DOHH2 (cell line): Measurements from ENCODE around the gene MTFR2.

Experiments
- H3F3A ChIP-seq: fragments of 200-600 bp; sonication (generic), shearing (Covaris generic); 2 replicates; pipeline ENCODE4 v1.6.0; 2016; ENCODE audit warnings: antibody characterized with exemption, mild to moderate bottlenecking; ENCODE audit not compliant: control insufficient read depth, insufficient read depth
- H3K27ac ChIP-seq: fragments of 200-600 bp; sonication (generic); 2 replicates; pipeline ENCODE4 v1.5.1; 2014; ENCODE audit warnings: low read depth, mild to moderate bottlenecking, low read length, moderate library complexity
- H3K27me3 ChIP-seq: fragments of 200-600 bp; sonication (generic); 2 replicates; pipeline ENCODE4 v1.6.1; 2014; ENCODE audit warnings: mild to moderate bottlenecking, low read length, mixed read lengths; ENCODE audit not compliant: control insufficient read depth
- H3K36me3 ChIP-seq: fragments of 200-600 bp; sonication (generic); 2 replicates; pipeline ENCODE4 v1.6.1; 2014; ENCODE audit warnings: mild to moderate bottlenecking, low read length, moderate library complexity, mixed read lengths; ENCODE audit not compliant: control insufficient read depth
- H3K4me1 ChIP-seq: fragments of 200-600 bp; sonication (generic); 2 replicates; pipeline ENCODE4 v1.6.1; 2014; ENCODE audit warnings: mild to moderate bottlenecking, low read length, mixed read lengths; ENCODE audit not compliant: control insufficient read depth
- H3K4me2 ChIP-seq: fragments of 200-600 bp; sonication (generic); 2 replicates; pipeline ENCODE4 v1.6.0; 2014; ENCODE audit warnings: mild to moderate bottlenecking, low read length, moderate library complexity
- H3K4me3 ChIP-seq: fragments of 200-600 bp; sonication (generic); 2 replicates; pipeline ENCODE4 v1.5.1; 2014; ENCODE audit warnings: mild to moderate bottlenecking, low read length, mixed read lengths
- H3K79me2 ChIP-seq: fragments of 200-600 bp; sonication (generic); 2 replicates; pipeline ENCODE4 v1.6.1; 2014; ENCODE audit warnings: mild to moderate bottlenecking, low read length, mixed read lengths; ENCODE audit not compliant: control insufficient read depth
- H3K9me2 ChIP-seq: fragments of 200-600 bp; sonication (generic); replicated peaks from 2 replicates; pipeline ENCODE4 v1.6.1; 2014; ENCODE audit warnings: mild to moderate bottlenecking, low read length, mixed read lengths; ENCODE audit not compliant: control insufficient read depth
- H3K9me3 ChIP-seq: fragments of 200-600 bp; sonication (generic); 2 replicates; pipeline ENCODE4 v1.6.1; 2014; ENCODE audit warnings: antibody characterized with exemption, low read length, mixed read lengths; ENCODE audit not compliant: control insufficient read depth, insufficient read depth
- H4K20me1 ChIP-seq: fragments of 200-600 bp; sonication (generic); 2 replicates; pipeline ENCODE4 v1.6.0; 2014; ENCODE audit warnings: low read depth, mild to moderate bottlenecking, antibody characterized with exemption, low read length, moderate library complexity; ENCODE audit not compliant: control insufficient read depth, insufficient read depth
- CTCF ChIP-seq: fragments of 200-600 bp; sonication (generic); IDR thresholded peaks from one replicate; pipeline ENCODE4 v1.5.1; 2014; ENCODE audit warnings: antibody characterized with exemption, mild to moderate bottlenecking, low read depth, low read length; ENCODE audit not compliant: poor library complexity, severe bottlenecking
- EZH2phosphoT487 ChIP-seq: fragments of 200-600 bp; sonication (generic); IDR thresholded peaks from 2 replicates; pipeline ENCODE4 v1.6.1; 2017; ENCODE audit warnings: borderline replicate concordance, mild to moderate bottlenecking, antibody characterized with exemption, low read length, moderate library complexity, mixed read lengths

Gene MTFR2

GRCh38 chr6:136254851-136255466 is 4.8 kb upstream of the MTFR2 start:
- Histone ChIP-seq H3K4me1 (peaks cover 16% of the 10 kb centered on the region), H4K20me1 (peaks cover 5% of the 10 kb centered on the region; the same call in 1 of the 2 replicates), H3K4me2 (no peak overlapping the region), H3F3A (peaks cover 61% of the 10 kb centered on the region), H3K9me3 (no peaks in the 10 kb centered on the region), H3K4me3 (no peak overlapping the region), H3K27me3 (no peaks in the 10 kb centered on the region), H3K27ac (no peak overlapping the region), H3K9me2 (no peaks in the 10 kb centered on the region), H3K36me3 (peaks cover 30% of the 10 kb centered on the region), H3K79me2 (peaks cover 2% of the 10 kb centered on the region)
- TF ChIP-seq EZH2phosphoT487 (no peak), CTCF (no peak)

GRCh38 chr6:136253734-136254133 is 3.6 kb upstream of the MTFR2 start:
- Histone ChIP-seq H3F3A (peaks cover 59% of the 10 kb centered on the region), H3K4me1 (peaks cover 20% of the 10 kb centered on the region), H3K4me3 (no peak overlapping the region), H3K9me2 (no peaks in the 10 kb centered on the region), H3K27me3 (no peaks in the 10 kb centered on the region), H3K79me2 (peaks cover 14% of the 10 kb centered on the region), H3K9me3 (0 out of 2 replicates have a peak, but pooled peaks cover 2% of the 10 kb centered on the region), H3K36me3 (peaks cover 29% of the 10 kb centered on the region), H3K27ac (no peak overlapping the region), H4K20me1 (no peaks in the 10 kb centered on the region; the same call in 1 of the 2 replicates), H3K4me2 (no peak overlapping the region)
- TF ChIP-seq CTCF: no peak
- no peak for TF ChIP-seq EZH2phosphoT487

- H3K4me1 ChIP-seq: peaks cover 26% of the 10 kb centered on the region
- TF ChIP-seq EZH2phosphoT487: no peak
- TF ChIP-seq CTCF: no peak
- peaks cover 27% of the 10 kb centered on the region for H3K79me2 ChIP-seq
- no peaks in the 10 kb centered on the region for H4K20me1 ChIP-seq
- H3K4me2 ChIP-seq: no peak overlapping the region
- no peak overlapping the region for H3K27ac ChIP-seq
- H3K9me3 ChIP-seq: peaks cover 3% of the 10 kb centered on the region; the same call in 1 of the 2 replicates
- no peak overlapping the region for H3K4me3 ChIP-seq
- H3F3A ChIP-seq: peaks cover 48% of the 10 kb centered on the region
- H3K36me3 ChIP-seq: peaks cover 29% of the 10 kb centered on the region
- H3K27me3 ChIP-seq: no peaks in the 10 kb centered on the region
- H3K9me2 ChIP-seq: no peaks in the 10 kb centered on the region
Observed at GRCh38 chr6:136252441-136252840, 2.3 kb upstream of the MTFR2 start.
